ENCODE measurements around the gene MAPKAP1.

Gene MAPKAP1

DNA sequence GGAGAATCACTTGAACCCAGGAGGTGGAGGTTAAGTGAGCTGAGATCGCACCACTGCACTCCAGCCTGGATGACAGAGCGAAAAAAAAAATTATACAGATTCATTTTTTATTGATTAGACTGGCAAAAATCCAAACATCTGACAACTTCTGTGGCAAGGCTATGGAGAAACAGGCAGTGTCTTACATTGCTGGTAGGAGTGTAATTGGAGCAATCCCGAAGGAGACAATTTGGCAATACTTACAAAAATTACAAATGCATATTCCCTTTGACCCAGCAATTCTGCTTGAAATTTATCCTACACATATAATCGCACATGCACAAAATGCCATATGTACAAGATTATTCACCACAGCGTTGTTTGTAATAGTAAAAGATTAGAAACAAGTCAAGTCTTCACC lies 86.8 kb downstream of the MAPKAP1 start:
- no peaks in the 10 kb centered on the region for H3K36me3 ChIP-seq (ENCODE audit: control insufficient read depth in 1 of 2, insufficient read depth in 2 of 2, low read length in 2 of 2)
- H2BK5ac ChIP-seq (ENCODE audit: low read depth, low read length, poor library complexity): no peak overlapping the region
- H2BK120ac ChIP-seq (ENCODE audit: insufficient read depth, low read length, poor library complexity): no peak overlapping the region
- no peak overlapping the region for H3K9ac ChIP-seq (ENCODE audit: low read length)
- H2AK5ac ChIP-seq (ENCODE audit: low read length): no peak overlapping the region
- H4K12ac ChIP-seq (ENCODE audit: low read depth, low read length): no peak overlapping the region
- H2BK12ac ChIP-seq (ENCODE audit: low read length): no peak overlapping the region
- no peak overlapping the region for H3K4ac ChIP-seq (ENCODE audit: low read depth, low read length)
- no peak overlapping the region for H4K8ac ChIP-seq (ENCODE audit: low read depth, low read length)
- no peak for DNase-seq
- no peak overlapping the region for H3K23ac ChIP-seq (ENCODE audit: low read length)
- no CpG with 5 or more reads among the region's 5 CpGs for WGBS (ENCODE audit: extremely low coverage, insufficient coverage, insufficient read length)
- H3K27ac ChIP-seq (ENCODE audit: low read depth, low read length): no peak overlapping the region
- no peaks in the 10 kb centered on the region for H3K9me3 ChIP-seq (ENCODE audit: insufficient read depth, low read depth, low read length)
- no peak overlapping the region for H4K91ac ChIP-seq (ENCODE audit: low read depth, low read length)
- H2AFZ ChIP-seq (ENCODE audit: insufficient read depth, low read length, poor library complexity): no peak overlapping the region
- no peak overlapping the region for H3K4me3 ChIP-seq (ENCODE audit: low read depth, low read length)
- H3K27me3 ChIP-seq (ENCODE audit: insufficient read depth, low read length): no peaks in the 10 kb centered on the region
- H3K79me2 ChIP-seq (ENCODE audit: control insufficient read depth, insufficient read depth, low read length, poor library complexity): no peaks in the 10 kb centered on the region
- H3K79me1 ChIP-seq (ENCODE audit: low read length): no peaks in the 10 kb centered on the region
- H3K18ac ChIP-seq (ENCODE audit: low read length): no peak overlapping the region
- no peak overlapping the region for H3K14ac ChIP-seq (ENCODE audit: low read length)
- no peaks in the 10 kb centered on the region for H3K4me1 ChIP-seq (ENCODE audit: control insufficient read depth in 1 of 2, insufficient read depth in 2 of 2, low read length in 2 of 2)
- no peak overlapping the region for H3K4me2 ChIP-seq (ENCODE audit: low read length)

DNA sequence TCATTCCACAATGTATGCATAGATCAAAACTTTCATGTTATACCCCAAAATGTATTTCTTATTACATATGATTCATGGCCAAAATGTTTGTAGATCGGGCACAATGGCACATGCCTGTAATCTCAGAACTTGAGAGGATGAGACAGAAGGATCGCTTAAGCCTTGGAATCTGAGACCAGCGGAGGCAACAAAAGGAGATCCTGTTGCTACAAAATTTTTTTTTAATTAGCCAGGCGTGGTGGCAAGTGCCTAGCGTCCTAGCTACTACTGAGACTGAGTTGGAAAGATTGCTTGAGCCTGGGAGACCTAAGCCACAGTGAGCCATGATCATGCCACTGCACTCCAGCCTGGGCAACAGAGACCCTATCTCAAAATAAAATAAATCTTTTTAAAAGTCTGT lies 89.9 kb downstream of the MAPKAP1 start:
- H3K4me2 ChIP-seq (ENCODE audit: low read length): no peak overlapping the region
- no peak overlapping the region for H2AK5ac ChIP-seq (ENCODE audit: low read length)
- H3K23ac ChIP-seq (ENCODE audit: low read length): no peak overlapping the region
- H3K9ac ChIP-seq (ENCODE audit: low read length): no peak overlapping the region
- no peak overlapping the region for H3K18ac ChIP-seq (ENCODE audit: low read length)
- H3K14ac ChIP-seq (ENCODE audit: low read length): no peak overlapping the region
- no peaks in the 10 kb centered on the region for H3K36me3 ChIP-seq (ENCODE audit: control insufficient read depth in 1 of 2, insufficient read depth in 2 of 2, low read length in 2 of 2)
- WGBS (ENCODE audit: extremely low coverage, insufficient coverage, insufficient read length): no CpG with 5 or more reads among the region's 5 CpGs
- H3K4me3 ChIP-seq (ENCODE audit: low read depth, low read length): no peak overlapping the region
- no peak overlapping the region for H4K8ac ChIP-seq (ENCODE audit: low read depth, low read length)
- DNase-seq: no peak
- H3K4ac ChIP-seq (ENCODE audit: low read depth, low read length): no peak overlapping the region
- H3K79me2 ChIP-seq (ENCODE audit: control insufficient read depth, insufficient read depth, low read length, poor library complexity): no peaks in the 10 kb centered on the region
- H2BK5ac ChIP-seq (ENCODE audit: low read depth, low read length, poor library complexity): no peak overlapping the region
- no peak overlapping the region for H2BK12ac ChIP-seq (ENCODE audit: low read length)
- H4K12ac ChIP-seq (ENCODE audit: low read depth, low read length): no peak overlapping the region
- no peak overlapping the region for H4K91ac ChIP-seq (ENCODE audit: low read depth, low read length)
- H3K9me3 ChIP-seq (ENCODE audit: insufficient read depth, low read depth, low read length): no peaks in the 10 kb centered on the region
- no peaks in the 10 kb centered on the region for H3K27me3 ChIP-seq (ENCODE audit: insufficient read depth, low read length)
- no peak overlapping the region for H2AFZ ChIP-seq (ENCODE audit: insufficient read depth, low read length, poor library complexity)
- peaks cover 0 to 7% of the 10 kb centered on the region in 2 experiments for H3K4me1 ChIP-seq (ENCODE audit: control insufficient read depth in 1 of 2, insufficient read depth in 2 of 2, low read length in 2 of 2)
- H2BK120ac ChIP-seq (ENCODE audit: insufficient read depth, low read length, poor library complexity): no peak overlapping the region
- no peak overlapping the region for H3K27ac ChIP-seq (ENCODE audit: low read depth, low read length)
- H3K79me1 ChIP-seq (ENCODE audit: low read length): no peaks in the 10 kb centered on the region

GRCh38 chr9:125613141-125613540 lies 93.9 kb downstream of the MAPKAP1 start:
- Histone ChIP-seq H2BK5ac (ENCODE audit: low read depth, low read length, poor library complexity) (no peak overlapping the region), H3K79me1 (ENCODE audit: low read length) (no peaks in the 10 kb centered on the region), H3K23ac (ENCODE audit: low read length) (no peak overlapping the region), H3K4me3 (ENCODE audit: low read depth, low read length) (no peak overlapping the region), H2AK5ac (ENCODE audit: low read length) (no peak overlapping the region), H4K91ac (ENCODE audit: low read depth, low read length) (no peak overlapping the region), H2AFZ (ENCODE audit: insufficient read depth, low read length, poor library complexity) (no peak overlapping the region), H3K4ac (ENCODE audit: low read depth, low read length) (no peak overlapping the region), H3K27me3 (ENCODE audit: insufficient read depth, low read length) (no peaks in the 10 kb centered on the region), H3K9ac (ENCODE audit: low read length) (no peak overlapping the region), H3K9me3 (ENCODE audit: insufficient read depth, low read depth, low read length) (no peaks in the 10 kb centered on the region), H2BK120ac (ENCODE audit: insufficient read depth, low read length, poor library complexity) (no peak overlapping the region), H2BK12ac (ENCODE audit: low read length) (no peak overlapping the region), H3K36me3 (ENCODE audit: control insufficient read depth in 1 of 2, insufficient read depth in 2 of 2, low read length in 2 of 2) (no peaks in the 10 kb centered on the region), H3K4me2 (ENCODE audit: low read length) (no peak overlapping the region), H3K27ac (ENCODE audit: low read depth, low read length) (peak overlapping the region; percentile 16), H4K12ac (ENCODE audit: low read depth, low read length) (no peak overlapping the region), H3K4me1 (ENCODE audit: control insufficient read depth in 1 of 2, insufficient read depth in 2 of 2, low read length in 2 of 2) (peaks cover 0 to 7% of the 10 kb centered on the region in 2 experiments), H3K14ac (ENCODE audit: low read length) (no peak overlapping the region), H3K18ac (ENCODE audit: low read length) (no peak overlapping the region), H3K79me2 (ENCODE audit: control insufficient read depth, insufficient read depth, low read length, poor library complexity) (no peaks in the 10 kb centered on the region), H4K8ac (ENCODE audit: low read depth, low read length) (no peak overlapping the region)
- peak; percentile 36 to 76 for DNase-seq
- no CpG with 5 or more reads among the region's 4 CpGs for WGBS (ENCODE audit: extremely low coverage, insufficient coverage, insufficient read length)

- H3K79me2 ChIP-seq (ENCODE audit: control insufficient read depth, insufficient read depth, low read length, poor library complexity): no peaks in the 10 kb centered on the region
- H2BK120ac ChIP-seq (ENCODE audit: insufficient read depth, low read length, poor library complexity): no peak overlapping the region
- no peaks in the 10 kb centered on the region for H3K27me3 ChIP-seq (ENCODE audit: insufficient read depth, low read length)
Measured at GRCh38 chr9:125612616-125613015, 94.4 kb downstream of the MAPKAP1 start.

More at GRCh38 chr9:125612616-125613015, 94.4 kb downstream of the MAPKAP1 start:
- no peak overlapping the region for H3K27ac ChIP-seq (ENCODE audit: low read depth, low read length)
- no peak overlapping the region for H3K14ac ChIP-seq (ENCODE audit: low read length)
- no peak overlapping the region for H4K12ac ChIP-seq (ENCODE audit: low read depth, low read length)
- no peak overlapping the region for H2AK5ac ChIP-seq (ENCODE audit: low read length)
- H2BK12ac ChIP-seq (ENCODE audit: low read length): no peak overlapping the region
- H3K9me3 ChIP-seq (ENCODE audit: insufficient read depth, low read depth, low read length): no peaks in the 10 kb centered on the region
- no peak overlapping the region for H2AFZ ChIP-seq (ENCODE audit: insufficient read depth, low read length, poor library complexity)
- H3K4me1 ChIP-seq (ENCODE audit: control insufficient read depth in 1 of 2, insufficient read depth in 2 of 2, low read length in 2 of 2): peaks cover 0 to 7% of the 10 kb centered on the region in 2 experiments
- no peak overlapping the region for H3K4ac ChIP-seq (ENCODE audit: low read depth, low read length)
- H3K36me3 ChIP-seq (ENCODE audit: control insufficient read depth in 1 of 2, insufficient read depth in 2 of 2, low read length in 2 of 2): no peaks in the 10 kb centered on the region
- no peak overlapping the region for H3K4me3 ChIP-seq (ENCODE audit: low read depth, low read length)
- H3K18ac ChIP-seq (ENCODE audit: low read length): no peak overlapping the region
- H2BK5ac ChIP-seq (ENCODE audit: low read depth, low read length, poor library complexity): no peak overlapping the region
- H3K23ac ChIP-seq (ENCODE audit: low read length): no peak overlapping the region
- H3K9ac ChIP-seq (ENCODE audit: low read length): no peak overlapping the region
- H4K91ac ChIP-seq (ENCODE audit: low read depth, low read length): no peak overlapping the region
- no peaks in the 10 kb centered on the region for H3K79me1 ChIP-seq (ENCODE audit: low read length)
- peak in 1 of 2 donors; percentile 3 for DNase-seq
- H4K8ac ChIP-seq (ENCODE audit: low read depth, low read length): no peak overlapping the region
- no peak overlapping the region for H3K4me2 ChIP-seq (ENCODE audit: low read length)

Measured in trophoblast cell (in vitro differentiated cells and primary cell).